ENCODE measurements around the gene SLC22A6.

SLC22A6 gene

DNA sequence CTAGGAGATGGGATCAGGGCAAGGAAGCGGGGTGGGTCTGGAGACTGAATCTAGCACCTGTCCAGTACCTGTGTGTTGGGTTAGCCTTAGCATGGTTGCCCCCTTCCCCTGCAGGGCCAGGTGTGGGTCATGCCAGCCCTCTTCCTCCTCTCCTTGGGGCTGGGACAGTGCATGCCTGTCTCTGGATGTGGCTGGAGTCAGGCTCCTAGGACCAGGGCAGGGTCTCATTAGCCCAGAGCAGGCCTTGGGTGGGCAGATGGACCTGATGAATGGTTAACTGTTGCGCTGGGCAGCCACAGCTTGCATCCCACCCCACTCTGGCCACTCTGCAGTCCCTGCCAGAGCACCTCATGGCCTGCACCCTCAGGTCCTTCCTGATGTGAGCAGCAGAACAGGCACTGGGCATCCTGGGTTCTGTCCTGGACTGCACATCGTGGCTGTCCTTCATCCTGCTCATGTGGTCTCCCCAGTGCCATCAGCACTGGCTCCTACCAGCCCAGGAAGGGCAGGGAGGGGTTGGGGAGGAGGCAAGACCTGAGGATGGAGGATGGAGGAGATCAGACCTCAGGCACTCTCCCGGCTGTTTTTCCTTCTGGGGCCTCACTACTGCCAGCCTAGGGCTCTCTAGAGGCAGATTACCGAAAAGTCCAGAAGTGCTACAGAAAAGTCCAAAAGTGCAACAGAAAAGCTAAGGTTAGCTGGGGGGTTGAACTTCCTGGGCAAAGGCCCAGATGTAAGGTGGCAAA, 50.8 kb downstream of the SLC22A6 start:
- FAIRE-seq = no peak
- no peak for DNase-seq (ENCODE audit: extremely low spot score, insufficient read length, low read depth)

DNA sequence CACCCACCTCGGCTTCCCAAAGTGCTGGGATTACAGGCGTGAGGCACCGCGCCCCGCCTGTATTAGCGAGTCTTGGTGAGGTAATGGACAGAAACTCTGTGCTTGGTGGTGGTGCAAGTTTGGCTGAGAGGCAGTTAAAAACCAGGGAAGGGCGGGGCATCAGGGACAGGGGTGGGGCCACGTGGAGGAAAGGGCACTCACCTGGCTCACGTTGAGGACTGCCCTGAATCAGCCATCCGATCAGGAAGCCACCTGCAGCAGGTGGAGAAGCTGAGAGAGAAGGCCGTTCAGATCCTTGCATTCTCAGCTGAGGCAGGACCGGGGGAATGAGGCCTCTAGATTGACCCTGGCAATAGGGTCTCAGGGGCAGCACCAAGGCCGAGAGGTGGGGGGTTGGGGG, 51.5 kb downstream of the SLC22A6 start:
- FAIRE-seq (no peak), DNase-seq (ENCODE audit: extremely low spot score, insufficient read length, low read depth) (no peak)

DNA sequence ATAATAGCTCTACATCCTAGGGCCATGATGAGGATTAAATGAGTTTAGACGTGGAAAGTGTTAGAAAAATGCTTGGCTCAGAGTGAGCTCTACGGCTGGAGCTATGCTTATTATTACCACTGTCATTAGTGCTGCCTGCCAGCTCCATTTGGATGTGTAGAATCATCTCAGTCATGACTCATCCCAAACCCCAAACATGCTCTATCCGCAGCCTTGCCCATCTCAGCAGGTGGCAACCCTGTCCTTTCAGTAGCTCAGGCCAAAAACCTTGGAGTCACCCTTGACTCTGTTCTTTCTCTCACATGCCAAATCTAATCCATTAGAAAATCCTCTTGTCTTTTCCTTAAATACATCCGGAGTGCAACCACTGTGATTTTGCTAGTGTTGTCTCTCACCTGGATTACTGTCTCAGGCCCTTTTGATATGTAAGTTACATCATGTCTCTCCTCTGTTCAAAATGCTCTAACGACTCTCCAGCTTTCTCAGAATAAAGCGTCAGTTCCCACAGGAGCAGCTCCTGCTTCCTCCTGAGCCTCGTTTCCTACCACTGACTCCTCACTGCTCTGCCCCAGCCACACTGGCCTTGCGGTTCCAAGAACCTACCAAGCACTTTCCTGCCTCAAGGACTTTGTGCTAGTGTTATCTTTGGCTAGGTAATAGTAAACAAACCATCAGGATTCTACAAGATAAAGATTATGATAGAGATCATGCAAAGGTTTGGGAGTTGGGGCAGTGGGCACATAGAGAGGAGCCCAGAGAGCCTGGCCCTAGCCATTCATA, 53.1 kb downstream of the SLC22A6 start:
- FAIRE-seq (no peak), DNase-seq (ENCODE audit: extremely low spot score, insufficient read length, low read depth) (no peak)

DNA sequence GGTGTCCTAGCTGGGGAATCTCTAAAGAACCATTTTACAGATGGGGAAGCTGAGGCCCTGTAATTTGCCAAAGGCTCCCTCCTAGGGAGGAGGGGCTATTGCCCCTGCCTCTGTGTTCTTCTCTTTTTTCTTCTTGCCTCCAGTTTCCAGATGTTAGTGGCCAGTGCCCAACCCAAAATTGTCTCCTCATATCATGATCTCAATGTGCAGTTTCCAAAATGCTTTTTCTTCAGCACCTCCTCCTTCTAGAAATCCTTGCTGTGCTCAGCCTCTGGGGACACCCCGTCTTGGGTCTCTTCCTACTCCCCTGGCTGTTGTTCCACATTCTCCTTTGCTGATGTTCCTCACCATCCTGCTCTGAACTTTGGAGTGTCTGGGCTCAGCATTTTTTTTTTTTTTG, 54.1 kb downstream of the SLC22A6 start:
- no peak for FAIRE-seq
- no peak for DNase-seq (ENCODE audit: extremely low spot score, insufficient read length, low read depth)

DNA sequence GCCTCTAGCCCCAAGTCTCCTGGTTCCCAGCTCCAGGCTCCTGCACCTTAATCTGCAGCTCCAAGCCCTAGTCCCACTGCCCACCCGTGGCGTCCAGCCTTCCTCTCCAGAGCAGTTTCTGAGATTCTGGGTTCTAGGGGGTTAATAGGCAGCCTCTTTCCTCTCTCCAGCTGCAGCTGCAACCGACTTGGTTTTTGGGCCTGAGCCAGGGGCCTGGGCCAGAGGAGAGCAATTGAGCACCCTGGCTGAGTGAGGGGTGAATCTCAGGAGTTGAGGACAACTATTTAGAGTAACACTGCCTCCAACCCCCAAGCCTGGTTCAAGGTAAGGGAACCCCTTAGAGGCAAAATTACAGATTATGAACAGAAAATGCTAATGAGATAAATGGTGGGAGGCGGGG, 54.6 kb downstream of the SLC22A6 start:
- FAIRE-seq = no peak
- no peak for DNase-seq (ENCODE audit: extremely low spot score, insufficient read length, low read depth)

DNA sequence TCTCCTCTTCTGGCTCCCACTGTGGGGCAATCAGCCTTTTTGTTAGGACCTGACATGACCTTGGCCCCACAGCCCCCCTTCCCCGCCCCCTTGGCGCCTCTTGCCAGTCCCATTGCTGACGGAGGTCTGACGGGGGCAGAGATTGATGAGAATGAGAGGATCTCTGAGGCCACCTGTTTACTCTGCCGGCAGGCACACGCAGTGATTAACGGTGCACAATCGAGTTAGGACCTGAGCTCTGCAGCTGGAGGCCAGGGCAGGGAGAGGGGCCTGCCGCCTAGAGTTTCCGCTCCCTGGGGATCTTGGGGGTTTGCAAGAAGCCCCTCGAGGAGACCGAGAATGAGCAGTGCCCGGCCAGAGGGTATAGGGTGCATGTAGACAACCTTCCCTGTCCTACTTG, 56.8 kb downstream of the SLC22A6 start:
- FAIRE-seq = no peak
- no peak for DNase-seq (ENCODE audit: extremely low spot score, insufficient read length, low read depth)

DNA sequence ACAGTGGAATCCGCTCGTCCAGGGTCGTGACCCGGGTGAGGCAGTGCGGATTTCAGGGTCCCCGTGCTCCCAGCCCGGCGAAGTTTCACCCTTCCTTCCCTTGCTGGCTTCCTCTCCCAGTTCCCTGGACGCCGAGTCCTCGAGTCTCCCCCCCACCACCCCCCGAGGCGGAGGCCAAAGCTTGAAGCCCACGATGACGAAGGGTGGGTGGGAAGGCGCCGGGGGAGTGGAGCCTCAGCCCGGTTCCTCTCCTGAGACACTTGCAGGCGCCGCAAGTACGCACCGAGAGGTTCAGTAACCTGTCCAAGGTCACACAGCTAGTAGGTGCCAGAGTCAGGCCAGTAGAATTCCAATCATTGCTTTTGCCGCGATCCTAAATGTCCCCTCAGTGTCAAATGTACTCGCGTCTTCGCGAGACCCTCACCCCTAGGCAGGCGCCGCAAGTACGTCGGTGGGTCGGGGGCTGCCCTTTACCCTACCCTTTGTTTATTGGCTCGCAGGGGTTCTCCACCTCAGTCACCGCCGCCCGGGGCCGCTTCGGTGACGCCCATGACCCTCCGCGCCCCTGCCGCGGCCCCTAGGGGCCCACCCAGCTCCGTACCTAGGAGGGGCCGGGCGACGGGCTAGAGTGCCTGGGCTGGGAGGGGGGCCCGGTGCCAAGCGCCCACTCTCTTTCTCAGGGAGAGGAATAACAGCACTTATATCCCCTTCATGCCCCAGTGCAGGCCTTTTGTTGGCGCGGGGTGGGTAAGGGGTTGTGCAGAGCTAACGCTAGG, 57.9 kb downstream of the SLC22A6 start:
- DNase-seq (ENCODE audit: extremely low spot score, insufficient read length, low read depth) = no peak
- FAIRE-seq = no peak
